Urothelium cell line (cell line): ENCODE data around the gene SPATA24.
"Not testable (repeated sequence)": the region's sequence is repeated elsewhere in the genome, so short reads cannot be mapped to it uniquely, and the experiment has no call there.

Source experiments
- DNase-seq: peaks from one replicate; pipeline ENCODE4 v3.0.0; 2011; ENCODE audit warnings: low spot score, mixed read lengths
- FAIRE-seq: peaks from 2 replicates; lab custom pipeline; 2011; peaks lifted over from hg19 to GRCh38; lab: Jason Lieb, UNC

The SPATA24 gene

GRCh38 chr5:139403787-139404483, at the start of gene SPATA24:
Gene SPATA24 (minus strand): TSS chr5:139404089. CDS start chr5:139404060, 29 bp downstream.
- peak; percentile 96 for DNase-seq
- no peak for FAIRE-seq

- DNase-seq, result no peak
- FAIRE-seq, result no peak
Measured at GRCh38 chr5:139451878-139452660, 48.2 kb upstream of the SPATA24 start.

GRCh38 chr5:139451176-139451575, 47.3 kb upstream of the SPATA24 start:
- no peak for FAIRE-seq
- DNase-seq, result no peak

GRCh38 chr5:139446956-139447779, 43.3 kb upstream of the SPATA24 start:
- no peak for DNase-seq
- FAIRE-seq, result no peak

GRCh38 chr5:139445325-139446170, 41.7 kb upstream of the SPATA24 start:
- DNase-seq, result no peak

GRCh38 chr5:139443831-139444453, 40.1 kb upstream of the SPATA24 start:
- DNase-seq (peak; percentile 38), FAIRE-seq (no peak)

More at GRCh38 chr5:139445325-139446170, 41.7 kb upstream of the SPATA24 start:
- FAIRE-seq, result no peak

- not testable (repeated sequence) for FAIRE-seq, DNase-seq
Measured at GRCh38 chr5:139440416-139440815, 36.5 kb upstream of the SPATA24 start.

- DNase-seq (no peak), FAIRE-seq (no peak)
Measured at GRCh38 chr5:139439013-139439903, 35.4 kb upstream of the SPATA24 start, which contains the start of gene DNAJC18. Gene DNAJC18 (minus strand): TSS chr5:139439525. CDS start chr5:139439445, 80 bp downstream.

GRCh38 chr5:139438707-139439012, 34.8 kb upstream of the SPATA24 start:
- FAIRE-seq (no peak), DNase-seq (no peak)

GRCh38 chr5:139435676-139436075, 31.8 kb upstream of the SPATA24 start:
- FAIRE-seq, result no peak

GRCh38 chr5:139431706-139432105, 27.8 kb upstream of the SPATA24 start:
- DNase-seq (no peak), FAIRE-seq (no peak)

More at GRCh38 chr5:139435676-139436075, 31.8 kb upstream of the SPATA24 start:
- DNase-seq, result no peak

- no peak for DNase-seq
- FAIRE-seq, result no peak
Measured at GRCh38 chr5:139430015-139430414, 26.1 kb upstream of the SPATA24 start.

- no peak for FAIRE-seq
- no peak for DNase-seq
Measured at GRCh38 chr5:139426203-139426885, 22.5 kb upstream of the SPATA24 start.

- no peak for FAIRE-seq
- DNase-seq, result no peak
Measured at GRCh38 chr5:139425497-139425896, 21.6 kb upstream of the SPATA24 start.

- FAIRE-seq (no peak), DNase-seq (peak; percentile 72)
Measured at GRCh38 chr5:139422307-139422893, 18.5 kb upstream of the SPATA24 start.

- DNase-seq, result no peak
- FAIRE-seq, result no peak
Measured at GRCh38 chr5:139419226-139420192, 15.6 kb upstream of the SPATA24 start.

- DNase-seq, result no peak
- no peak for FAIRE-seq
Measured at GRCh38 chr5:139418793-139419192, 14.9 kb upstream of the SPATA24 start.
